ENCODE results near the gene CNTNAP2.
"Not testable (repeated sequence)": the region's sequence is repeated elsewhere in the genome, so short reads cannot be mapped to it uniquely, and the experiment has no call there.

Gene CNTNAP2

DNA sequence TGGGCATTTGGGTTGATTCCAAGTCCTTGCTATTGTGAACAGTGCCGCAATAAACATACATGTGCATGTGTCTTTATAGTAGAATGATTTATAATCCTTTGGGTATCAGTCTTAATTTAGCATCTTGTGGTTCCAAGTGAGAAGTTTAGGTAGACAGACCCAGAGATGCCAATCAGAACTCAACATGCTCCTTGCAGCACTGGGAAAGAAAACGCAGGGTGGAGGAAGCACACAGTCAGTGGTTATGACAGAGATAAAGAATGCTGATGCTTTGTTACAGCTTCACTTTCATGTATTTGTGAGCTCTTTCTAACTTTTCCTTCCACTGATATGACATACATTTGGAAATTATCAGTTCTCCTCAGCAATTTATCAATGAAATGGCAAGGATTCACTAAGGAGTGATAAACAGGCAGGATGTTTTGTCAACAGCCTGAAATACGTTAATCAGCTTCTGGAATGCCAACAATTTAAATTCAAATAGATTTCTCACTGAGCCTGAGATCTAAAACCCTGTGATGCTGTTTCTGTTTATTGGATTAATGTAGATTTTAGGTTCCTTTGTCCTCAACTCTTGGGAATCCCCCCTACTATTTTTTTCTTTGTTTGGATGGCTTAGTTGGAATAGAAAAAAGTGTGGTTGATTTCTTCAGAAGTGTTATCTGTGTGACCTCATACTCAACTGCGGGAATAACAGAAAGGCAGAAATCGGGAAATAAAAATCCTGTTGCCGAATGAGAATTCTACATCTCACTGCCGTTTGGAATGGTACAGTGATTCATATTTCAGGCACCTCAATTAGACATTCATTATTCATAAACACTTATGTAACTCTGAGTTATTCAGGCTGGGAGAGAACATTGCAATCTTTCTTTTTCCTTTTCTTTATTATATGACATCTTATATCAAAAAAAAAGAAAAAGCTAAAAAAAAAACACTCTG is 675.0 kb downstream of the CNTNAP2 start:
- DNase-seq, result no peak

DNA sequence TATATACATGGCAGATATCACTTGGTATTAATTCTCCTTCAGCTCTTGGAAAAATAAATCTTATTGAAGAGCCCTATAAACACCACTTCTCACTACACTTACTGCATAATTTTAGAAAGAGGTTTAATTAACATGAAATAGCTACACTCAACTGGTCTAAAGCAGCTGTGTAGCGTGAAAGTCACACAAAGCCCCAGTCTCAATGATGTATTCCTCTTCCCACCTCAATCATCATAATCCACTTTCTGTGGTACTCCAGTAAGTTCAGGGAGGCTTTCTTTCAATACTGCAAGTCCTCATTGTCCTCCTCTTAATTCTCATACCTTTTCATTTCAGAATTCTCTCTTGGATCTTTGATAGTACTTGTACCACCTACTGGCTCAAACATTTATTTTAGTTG is 688.0 kb downstream of the CNTNAP2 start:
- DNase-seq, result no peak

DNA sequence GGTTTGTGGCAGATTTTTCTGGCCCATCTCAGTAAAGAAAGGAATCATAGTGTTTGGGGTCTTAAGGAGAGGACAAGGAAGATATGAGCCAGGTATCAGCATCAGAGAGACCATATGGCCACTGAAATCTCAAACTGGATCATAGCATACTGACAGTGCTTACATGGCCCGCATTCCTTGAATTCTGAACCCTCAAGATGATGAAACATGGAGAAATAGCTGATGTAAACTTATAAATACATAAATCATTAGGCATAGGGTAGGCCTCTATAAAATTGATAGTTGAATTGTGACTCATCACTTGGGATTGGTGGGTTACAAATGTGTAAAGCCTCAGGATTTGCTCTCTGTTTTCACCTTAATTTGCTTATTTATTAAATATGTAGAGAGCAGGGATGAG is 688.5 kb downstream of the CNTNAP2 start:
- no peak for DNase-seq

DNA sequence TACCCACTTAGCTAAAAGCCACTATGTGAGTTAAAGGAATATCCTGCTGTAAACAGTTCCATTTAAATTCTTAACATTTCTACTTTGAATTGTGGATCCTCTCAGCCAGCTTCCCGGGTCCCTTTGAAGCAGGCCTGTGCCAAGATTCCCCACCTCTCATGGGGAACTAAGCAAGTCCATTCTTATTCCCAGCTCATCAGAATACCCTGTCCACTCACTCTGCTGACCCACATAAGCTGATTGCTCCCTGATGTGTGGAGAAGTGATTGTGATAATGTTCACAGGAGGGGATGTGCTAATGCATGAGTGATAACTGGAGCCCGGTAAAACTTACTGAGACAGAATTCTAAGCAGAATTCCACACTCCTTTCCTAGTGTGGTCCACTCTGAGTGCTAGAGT is 709.7 kb downstream of the CNTNAP2 start:
- DNase-seq, result no peak

DNA sequence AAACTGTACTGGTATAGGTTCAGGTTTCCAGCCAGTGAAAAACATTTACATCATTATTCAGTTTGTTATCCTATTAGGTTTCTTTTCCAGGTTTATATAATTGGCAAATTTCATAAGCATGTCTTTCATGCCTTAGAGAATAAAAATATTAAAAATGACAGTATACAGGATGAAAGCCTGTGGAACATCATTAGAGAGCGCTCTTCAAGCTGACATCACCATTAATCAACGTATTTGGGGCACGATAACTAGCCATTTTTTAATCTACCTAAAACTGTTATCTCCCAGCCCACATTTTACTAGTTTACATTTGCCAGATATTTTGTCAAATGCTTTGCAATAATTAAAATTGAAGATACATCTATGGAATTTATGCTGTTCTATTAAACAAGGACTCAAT is 714.1 kb downstream of the CNTNAP2 start:
- DNase-seq, result no peak

DNA sequence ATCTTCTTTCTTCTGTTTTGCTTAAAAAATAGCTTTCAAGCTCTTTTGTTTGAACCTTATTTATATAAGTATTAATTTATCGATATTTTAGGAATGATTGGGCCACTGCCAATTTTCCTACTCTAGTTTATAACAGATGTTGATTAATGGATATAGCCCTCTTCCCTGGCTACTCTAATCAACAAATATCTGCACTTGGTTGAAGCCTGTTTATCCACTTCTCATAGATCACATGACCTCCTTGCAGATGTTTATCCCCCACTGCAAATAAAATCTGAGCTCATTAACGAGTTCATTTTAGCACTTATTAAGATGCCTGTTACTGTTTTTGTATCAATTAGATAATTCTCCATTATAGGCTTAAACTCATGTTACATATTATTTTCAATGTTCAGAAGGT is 715.3 kb downstream of the CNTNAP2 start:
- no peak for DNase-seq

DNA sequence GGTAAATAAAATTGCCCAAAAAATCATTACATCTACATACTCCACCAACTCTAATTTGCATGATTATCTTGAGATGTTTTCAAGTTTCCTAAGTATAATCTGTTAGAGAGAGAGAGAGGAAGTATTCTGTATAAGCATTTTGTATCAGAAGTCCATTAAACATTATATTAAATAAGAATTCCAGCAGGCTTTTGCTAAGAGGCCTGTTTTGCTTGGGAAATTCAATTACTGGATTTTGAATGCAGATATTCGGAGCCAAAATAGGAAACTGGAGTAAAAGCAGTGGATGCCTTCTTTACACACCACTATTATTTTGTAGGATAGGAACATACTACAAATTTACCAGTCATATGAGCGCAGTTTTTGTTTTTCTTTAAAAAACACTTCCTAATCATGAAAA is 727.8 kb downstream of the CNTNAP2 start:
- DNase-seq, result no peak

DNA sequence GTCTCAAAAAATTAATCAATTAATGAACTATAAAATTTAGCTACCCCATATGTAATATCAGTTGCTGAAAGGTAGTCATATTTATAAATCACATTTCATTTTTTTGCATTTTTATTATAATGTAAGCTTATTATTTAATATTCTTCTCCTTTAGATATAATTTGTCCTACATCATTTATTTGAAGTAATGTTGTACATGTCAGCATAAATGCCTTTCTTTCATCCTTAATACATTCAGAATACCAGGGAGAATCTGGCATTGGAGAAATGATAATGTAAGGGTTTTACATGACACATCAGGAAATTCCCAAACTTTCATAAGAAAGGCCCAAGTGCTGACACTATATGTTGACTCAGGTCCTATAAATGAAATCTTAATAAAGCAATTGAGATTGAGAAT is 742.1 kb downstream of the CNTNAP2 start:
- DNase-seq, result no peak

DNA sequence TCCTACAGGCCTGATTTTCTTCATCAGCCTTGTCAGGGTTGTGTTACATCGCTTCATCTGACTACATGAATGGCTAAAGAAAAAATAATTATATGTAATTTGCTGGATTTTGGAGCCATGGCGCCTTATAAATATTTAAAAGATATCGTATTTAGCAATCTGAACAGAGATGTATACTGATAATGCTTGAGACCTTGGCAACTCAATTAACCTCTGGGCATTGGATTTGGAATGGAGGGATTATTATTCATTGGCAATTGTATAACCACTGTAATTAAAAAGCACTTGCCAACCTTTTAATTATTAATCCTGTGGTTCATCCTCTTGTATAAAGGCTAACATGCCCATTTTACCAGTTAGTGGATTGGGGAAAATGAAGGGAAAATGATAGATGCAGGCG is 745.1 kb downstream of the CNTNAP2 start:
- DNase-seq, result no peak

DNA sequence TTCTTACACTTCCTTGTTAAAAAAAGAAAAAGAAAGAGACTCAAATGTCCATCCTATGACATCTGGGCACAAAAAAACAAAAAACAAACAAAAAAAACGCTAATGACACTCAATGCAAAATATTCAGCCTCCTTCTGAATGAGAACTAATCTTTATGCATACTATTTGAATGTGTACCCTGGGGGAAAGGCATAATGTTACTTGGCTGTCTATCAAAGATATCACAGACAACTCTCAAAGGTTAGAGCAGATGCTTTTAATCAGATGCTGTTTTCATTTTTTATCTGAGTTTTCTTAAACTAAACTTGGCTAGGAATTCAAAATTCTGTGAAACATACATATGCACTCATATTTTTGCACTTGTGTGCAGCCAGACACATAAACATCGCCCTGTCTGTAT is 745.8 kb downstream of the CNTNAP2 start:
- DNase-seq, result no peak

DNA sequence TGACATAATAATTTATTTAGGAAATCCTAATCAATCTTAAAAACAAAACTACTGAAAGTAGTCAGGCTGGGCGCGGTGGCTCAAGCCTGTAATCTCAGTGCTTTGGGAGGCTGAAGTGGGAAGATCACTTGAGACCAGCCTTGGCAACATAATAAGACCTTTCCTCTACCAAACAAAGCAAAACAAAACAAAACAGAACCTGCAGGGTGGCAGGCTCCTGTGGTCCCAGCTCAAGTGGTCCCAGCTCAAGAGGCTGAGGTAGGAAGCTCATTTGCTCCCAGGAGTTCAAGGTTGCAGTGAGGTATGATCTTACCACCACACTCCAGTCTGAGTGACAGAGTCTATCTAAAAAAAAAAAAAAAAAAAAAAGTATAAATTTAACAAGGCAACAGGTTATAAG is 748.0 kb downstream of the CNTNAP2 start:
- DNase-seq, result no peak

DNA sequence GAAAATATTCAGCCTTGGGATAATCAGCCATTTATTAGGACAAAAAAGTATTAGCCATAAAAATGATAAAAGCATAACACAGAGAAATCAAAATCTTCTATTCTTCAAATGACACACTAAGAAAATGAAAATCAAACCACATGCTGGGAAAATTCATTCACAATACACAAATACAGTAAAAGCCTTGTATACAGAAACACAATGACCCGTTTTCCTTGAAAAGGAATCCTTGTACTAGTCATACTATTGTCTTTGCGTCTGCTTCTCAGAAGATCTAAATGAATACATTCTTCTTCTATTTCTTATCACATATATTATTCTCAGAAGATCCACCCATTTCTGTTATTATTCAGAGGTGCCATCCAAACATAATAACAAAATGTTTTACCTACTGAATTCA is 749.1 kb downstream of the CNTNAP2 start:
- DNase-seq, result no peak

DNA sequence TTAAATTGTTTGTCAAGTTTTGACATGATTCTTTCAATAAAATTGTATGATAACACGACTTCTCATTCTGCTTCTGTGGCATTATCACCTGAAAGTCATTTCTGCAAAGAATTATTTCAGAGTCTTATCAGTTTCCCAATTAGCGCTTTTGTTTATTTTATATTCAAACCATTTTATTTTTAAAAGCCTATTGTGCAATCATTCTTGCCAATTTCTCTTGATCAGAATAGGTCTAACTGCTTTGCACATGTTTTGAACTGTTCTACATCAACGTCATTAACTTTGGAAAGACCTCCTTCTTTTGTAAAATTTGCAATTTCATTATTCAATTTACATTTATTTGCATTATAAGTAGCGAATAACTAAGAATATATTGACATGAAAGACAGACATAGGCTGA is 758.1 kb downstream of the CNTNAP2 start:
- no peak for DNase-seq

DNA sequence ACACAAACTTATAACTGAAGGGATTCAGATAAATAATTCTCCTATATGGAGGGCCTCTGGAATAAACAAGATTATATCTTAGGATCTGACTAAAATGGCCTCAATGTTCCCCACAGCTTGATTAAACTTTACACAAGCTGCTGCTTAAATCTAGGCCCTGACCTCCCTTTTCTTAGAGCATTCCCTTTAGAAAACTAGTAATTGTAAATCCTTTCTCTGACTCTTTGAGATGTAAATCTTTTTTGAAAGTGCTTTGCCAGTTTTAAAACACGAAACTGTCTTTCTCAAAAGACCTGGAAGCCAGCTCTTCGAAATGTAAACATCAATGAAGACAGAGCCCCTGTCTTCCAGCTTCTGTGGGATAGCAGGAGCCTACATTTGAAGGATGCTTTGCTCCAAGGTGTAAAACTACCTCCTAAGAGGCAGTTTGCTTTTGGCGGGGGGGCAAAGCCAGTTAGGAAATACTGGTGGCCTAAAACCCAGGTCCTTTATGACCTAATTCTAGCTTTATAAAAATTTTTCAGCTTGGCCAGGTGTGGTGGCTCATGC is 758.7 kb downstream of the CNTNAP2 start:
- DNase-seq, result no peak

DNA sequence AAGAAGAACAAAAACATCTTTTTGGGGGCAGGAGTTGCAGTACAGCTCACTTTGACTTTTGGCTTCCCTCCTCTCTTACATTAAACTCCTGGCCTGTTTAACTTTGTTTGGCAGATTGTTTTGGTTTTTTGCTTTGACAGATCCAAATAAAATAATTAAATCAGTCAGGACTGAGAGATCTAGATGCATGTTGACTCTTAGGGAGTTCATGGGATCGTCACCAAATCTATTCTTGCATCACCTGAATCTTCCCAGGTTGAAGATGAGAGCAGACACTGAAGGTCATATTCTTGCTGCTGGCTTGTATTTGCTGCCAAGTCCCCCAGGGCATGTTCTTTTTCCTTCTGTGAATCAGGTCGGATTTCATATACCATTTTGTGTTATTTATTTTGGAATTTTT is 759.4 kb downstream of the CNTNAP2 start:
- DNase-seq, result no peak

DNA sequence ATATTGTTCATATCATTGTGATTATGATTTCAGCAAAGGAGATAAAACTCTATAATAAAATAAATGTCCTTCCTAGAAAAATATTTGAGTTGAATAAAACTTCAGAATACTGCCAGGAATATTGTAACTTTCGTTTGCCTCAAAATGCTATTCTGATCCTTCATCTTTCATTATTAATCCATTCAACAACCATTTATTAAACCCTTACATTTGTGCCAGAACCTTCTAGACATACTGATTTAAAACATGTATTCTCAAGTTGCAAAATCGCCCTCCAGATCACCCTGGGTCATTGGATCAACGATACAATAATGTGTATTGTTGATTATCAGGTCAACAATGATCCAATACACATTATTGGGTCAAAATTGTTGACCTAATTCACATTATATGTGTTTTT is 759.8 kb downstream of the CNTNAP2 start:
- no peak for DNase-seq

DNA sequence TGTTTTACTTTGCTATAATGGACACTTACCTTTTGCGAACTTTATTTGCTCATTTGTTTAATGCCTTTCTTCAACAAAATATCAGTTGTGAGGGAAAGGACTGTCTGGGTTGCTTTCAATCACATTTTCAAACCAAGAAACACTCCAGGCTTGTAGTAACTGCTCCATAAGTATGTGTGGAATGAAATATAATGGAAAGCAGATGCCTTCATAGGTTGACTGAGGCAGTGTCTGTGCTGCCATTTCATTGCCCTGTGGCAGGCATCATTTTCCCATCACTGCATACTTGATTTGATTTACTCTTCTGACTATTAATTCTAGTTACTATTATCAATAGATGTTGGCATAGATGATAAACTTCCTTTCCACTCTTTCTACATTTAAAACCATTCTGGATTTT is 762.3 kb downstream of the CNTNAP2 start:
- DNase-seq, result no peak

DNA sequence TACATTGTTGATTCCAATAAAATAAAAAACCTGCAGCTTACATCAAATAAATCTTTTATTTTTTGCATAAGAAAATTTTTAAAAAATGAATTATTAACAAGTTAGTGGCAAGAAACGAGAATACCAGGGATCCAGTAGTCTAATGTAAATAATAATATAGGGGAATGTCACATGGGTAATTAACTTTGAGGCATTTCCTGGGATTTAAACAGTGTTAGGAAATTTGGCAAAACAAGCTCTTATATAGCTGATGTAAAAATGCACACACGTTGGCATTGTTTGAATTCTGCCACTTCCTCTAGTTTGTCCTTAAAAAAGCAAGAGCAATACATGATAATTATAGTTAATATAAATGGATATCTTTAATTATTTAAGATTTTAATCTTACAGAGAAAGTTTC is 768.6 kb downstream of the CNTNAP2 start:
- DNase-seq, result no peak

DNA sequence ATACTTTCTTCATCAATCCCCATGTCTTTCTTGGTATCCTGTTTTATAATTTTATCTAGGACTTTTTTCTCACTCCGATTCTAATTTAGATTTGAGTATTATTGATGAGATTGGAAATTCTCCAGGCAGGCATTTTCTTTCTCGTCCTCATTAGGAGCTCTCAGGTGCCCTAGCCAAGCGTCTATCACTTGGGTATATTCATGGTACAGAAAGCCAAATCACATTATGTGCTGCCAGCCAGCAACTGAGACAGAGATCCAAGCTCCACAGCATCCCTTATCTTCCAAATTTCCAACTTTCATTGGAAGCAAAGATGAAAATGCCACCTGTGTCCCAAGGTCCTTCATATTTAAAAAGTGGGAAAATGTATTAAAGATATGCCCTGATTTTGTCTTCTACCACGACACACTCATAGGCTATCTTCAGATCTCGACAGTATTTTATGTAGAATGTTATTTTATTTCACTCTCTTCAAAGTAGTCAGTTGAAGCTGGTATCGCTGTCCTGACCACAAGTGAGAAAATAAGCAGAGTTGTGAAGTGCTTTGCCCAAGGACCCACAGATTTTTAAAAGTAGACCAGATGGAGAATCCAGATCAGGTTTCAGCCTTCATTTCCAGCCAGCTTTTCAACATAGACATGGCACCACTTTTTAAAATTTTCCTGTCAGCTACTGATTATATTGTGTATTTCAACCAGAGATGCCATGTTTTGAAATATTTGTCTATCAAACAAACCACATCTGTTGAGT is 773.4 kb downstream of the CNTNAP2 start:
- DNase-seq, result no peak

DNA sequence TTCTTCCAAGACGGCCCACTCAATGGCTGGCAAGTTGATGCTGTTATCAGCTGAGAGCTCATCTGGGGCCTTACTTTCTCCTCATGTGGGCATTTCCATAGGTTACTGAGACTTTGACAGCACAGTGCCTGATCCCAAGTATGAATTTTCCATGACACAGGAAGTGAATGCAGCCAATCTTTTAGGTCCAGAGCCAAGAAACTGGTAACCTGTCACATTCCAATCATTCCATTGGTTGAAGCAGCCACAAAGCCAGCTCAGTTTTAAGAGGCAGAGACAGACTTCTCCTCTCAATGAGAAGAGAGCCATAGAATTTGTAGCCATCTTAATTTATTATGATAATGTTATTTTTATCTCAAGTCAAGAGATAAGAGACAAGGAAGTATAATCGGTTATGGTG is 775.5 kb downstream of the CNTNAP2 start:
- no peak for DNase-seq

DNA sequence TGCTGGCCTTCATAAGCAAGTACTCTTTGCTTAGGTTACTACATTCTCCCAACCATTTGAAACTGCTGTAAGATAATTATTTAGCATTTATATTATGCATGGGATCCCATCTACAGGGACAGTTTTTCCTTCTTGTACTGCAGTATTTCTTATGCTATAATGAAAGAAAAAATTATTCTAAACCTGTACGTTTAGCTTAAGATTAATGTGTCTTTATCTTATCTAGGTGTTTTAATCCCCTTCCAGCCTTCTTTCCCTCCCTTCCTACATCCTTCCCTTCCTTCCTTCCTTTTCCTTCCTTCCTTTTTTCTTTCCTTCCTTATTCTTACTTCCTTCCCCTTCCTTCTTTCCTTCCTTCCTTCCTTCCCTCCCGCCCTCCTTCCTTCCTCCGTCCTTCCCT is 778.3 kb downstream of the CNTNAP2 start:
- DNase-seq, result no peak

DNA sequence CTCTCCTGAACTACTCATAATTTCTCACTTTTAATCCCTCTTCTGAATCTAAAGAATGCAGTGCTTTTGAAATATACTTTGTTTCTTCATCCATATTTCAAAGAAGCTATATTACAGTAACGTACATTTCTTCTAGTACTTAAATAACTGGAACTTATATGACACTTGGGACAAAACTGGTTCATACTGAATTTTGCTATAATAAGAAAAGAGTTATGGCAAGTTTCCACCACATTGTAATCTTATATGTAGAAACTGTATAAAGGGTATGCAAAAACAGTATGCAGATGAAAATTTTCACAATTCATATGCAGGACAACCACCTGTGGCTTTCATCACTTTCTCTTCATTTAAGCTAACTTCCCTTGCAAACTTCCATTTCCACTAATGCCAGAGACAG is 785.7 kb downstream of the CNTNAP2 start:
- DNase-seq, result no peak

DNA sequence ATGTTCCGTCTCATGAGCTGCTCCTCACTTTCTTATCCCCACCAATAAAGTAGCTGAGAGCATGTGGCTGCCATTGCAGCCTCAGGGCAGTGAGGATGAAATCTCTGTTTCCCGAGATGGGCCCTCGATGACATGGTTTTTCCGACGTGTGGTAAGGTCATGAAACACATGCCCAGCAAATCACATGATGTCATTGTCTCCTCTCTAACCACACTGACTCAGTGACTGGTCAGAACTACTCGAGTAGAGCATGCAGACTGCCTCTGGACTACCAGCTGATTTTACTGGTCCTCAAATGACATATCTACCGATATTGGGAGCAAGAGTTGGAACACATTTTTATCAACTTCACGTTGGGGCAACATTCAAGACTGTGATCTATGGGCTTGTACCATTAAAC is 786.1 kb downstream of the CNTNAP2 start:
- DNase-seq, result no peak

DNA sequence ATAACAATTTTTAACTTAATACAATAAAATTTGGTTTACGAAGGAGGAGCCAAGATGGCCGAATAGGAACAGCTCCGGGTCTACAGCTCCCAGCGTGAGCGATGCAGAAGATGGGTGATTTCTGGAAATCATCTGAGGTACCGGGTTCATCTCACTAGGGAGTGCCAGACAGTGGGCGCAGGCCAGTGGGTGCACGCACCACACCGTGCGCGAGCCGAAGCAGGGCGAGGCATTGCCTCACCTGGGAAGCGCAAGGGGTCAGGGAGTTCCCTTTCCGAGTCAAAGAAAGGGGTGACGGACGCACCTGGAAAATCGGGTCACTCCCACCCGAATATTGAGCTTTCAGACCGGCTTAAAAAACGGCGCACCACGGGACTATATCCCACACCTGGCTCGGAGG is 789.1 kb downstream of the CNTNAP2 start:
- DNase-seq, result not testable (repeated sequence)
